Measurements from ENCODE around the gene GOLGA8M.
"Not testable (repeated sequence)": the region's sequence is repeated elsewhere in the genome, so short reads cannot be mapped to it uniquely, and the experiment has no call there.

DNA sequence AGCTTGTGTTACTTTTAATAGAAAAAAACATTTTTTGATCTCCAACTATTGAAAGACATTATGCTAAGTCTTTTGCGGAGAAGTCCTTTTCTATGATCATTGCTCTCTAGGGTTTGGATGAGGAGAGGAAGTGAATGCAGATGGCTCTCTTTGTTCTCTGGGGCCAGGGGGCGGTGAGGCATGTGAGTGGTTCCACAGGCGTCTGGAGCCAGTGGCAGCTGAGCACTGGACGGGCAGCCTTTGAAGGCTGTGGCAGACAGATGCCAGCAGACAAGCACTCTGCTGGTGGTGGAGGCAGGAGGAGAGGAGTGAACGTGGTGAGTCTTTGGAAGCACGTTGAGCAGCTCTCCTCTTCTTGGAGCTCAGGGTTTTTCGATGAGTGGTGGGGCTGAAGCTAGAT is 51.5 kb downstream of the GOLGA8M start:
- TF ChIP-seq NFRKB (IDR thresholded peaks at IDR 0.05); SUZ12 (IDR thresholded peaks at IDR 0.05); BHLHE40 (IDR thresholded peaks at IDR 0.05; ENCODE audit: borderline replicate concordance); TARDBP (IDR thresholded peaks at IDR 0.05); ZNF384 (IDR thresholded peaks at IDR 0.05); FOXM1 (IDR thresholded peaks at IDR 0.05; ENCODE audit: borderline replicate concordance); HDGF (IDR thresholded peaks at IDR 0.05; ENCODE audit: borderline replicate concordance); CTBP1 (IDR thresholded peaks at IDR 0.05; ENCODE audit: borderline replicate concordance): not testable (repeated sequence)

Data from HEK293T (cell line).